Activated CD8-positive, alpha-beta memory T cell treated with anti-CD3 and anti-CD28 coated beads for 48 hours (primary cell): Measurements from ENCODE around the gene SLC2A4.
"Not testable (repeated sequence)": the region's sequence is repeated elsewhere in the genome, so short reads cannot be mapped to it uniquely, and the experiment has no call there.

ENCODE experiments used
- DNase-seq, 3 experiments: peaks; one replicate each; pipeline ENCODE4 v3.0.0-alpha.2; 2020; ENCODE audit warnings: low read depth in 2 of 3, low spot score in 2 of 3

Gene SLC2A4

GRCh38 chr17:7281074-7281952 lies at the start of gene SLC2A4:
Gene SLC2A4 (plus strand): TSS chr17:7281718. CDS start chr17:7281935, 217 bp downstream.
- DNase-seq, result peak; percentile 67 to 84 (median 82)

DNA sequence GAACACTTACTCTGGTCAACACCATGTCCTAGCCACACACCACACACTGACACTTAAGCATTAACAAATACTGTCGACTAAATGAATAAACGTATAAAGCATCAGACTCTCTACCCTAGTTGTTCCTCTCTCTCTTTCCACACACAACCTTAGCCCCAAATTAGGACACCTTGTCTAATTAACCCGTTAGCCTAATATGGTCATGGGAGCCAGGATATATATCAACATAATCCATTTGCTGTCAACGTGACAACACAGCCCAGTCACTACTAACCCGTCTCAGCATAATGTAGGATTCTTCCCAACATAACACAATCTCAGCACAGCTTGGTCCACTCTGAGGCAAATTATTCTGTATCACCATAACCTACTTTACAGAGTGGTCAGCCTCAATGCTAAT lies 49.4 kb upstream of the SLC2A4 start:
- DNase-seq, result no peak

- no peak for DNase-seq
Measured at GRCh38 chr17:7233701-7234082, 47.8 kb upstream of the SLC2A4 start.

DNA sequence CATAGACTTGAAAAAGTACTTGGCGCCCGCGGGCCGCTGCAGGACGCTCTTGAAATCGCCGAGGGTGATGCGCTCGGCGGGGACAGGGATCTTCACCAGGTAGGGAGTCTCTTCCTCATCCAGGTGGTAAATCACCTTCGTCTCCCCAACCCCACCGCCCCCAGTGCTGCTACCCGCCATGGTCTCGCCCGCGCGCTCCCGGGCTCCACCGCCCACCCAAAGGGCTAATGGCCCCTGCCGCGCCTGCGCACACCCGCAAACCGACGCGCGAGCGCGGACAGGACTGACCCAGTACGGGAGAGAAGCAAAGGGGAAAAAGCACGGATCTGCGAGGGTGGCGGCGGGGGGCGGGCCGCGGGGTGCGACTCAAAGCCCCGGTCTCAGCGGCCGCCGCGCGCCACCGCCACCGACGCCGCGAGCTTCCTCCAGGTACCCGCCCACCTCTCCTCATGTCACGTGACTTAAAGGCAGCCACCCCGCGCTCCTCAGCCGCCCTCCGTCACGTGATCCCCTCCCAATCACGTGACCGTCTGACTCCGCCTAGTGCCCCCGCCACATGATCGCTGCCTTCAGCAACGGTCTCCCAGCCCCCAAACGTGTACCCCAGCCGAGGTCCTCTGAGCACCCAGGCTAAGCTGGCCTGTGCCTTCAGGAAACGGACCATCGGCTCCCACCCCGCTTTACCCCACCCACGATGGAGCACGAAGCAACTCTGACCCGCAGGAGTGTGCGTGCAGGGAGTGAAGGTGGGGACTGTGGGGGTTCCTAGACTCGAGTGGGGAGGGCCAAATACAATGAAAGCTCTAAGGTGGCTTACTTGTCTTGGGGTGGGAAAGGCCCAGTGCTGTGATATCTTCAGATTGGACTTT lies 47.2 kb upstream of the SLC2A4 start, which contains the start of gene DVL2:
Gene DVL2 (minus strand): TSS at position 435 of the 869 bp plus-strand sequence. CDS start 255 bp downstream, at position 180.
- DNase-seq, result peak; percentile 78 to 94 (median 84)

- no peak for DNase-seq
Measured at GRCh38 chr17:7235693-7236665, 45.5 kb upstream of the SLC2A4 start.

DNA sequence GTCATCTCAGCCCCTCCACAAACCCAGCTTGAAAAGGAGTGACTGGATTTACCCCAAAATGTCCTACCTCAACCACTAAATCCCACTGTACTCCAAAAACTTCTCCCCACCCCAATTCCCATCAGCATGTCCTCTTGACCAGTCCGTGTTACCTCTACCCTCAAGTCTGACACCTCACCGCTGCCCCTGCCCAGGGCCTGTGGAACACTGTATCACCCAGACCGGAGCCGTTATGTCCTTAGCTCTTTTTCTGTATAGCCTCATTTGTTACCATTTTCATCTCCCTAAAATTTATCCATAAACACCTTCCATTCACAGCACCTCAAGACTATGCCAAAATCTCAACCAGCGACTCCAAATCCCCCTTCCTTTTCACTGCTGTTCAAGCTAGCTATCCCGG lies 44.7 kb upstream of the SLC2A4 start:
- DNase-seq, result no peak

DNA sequence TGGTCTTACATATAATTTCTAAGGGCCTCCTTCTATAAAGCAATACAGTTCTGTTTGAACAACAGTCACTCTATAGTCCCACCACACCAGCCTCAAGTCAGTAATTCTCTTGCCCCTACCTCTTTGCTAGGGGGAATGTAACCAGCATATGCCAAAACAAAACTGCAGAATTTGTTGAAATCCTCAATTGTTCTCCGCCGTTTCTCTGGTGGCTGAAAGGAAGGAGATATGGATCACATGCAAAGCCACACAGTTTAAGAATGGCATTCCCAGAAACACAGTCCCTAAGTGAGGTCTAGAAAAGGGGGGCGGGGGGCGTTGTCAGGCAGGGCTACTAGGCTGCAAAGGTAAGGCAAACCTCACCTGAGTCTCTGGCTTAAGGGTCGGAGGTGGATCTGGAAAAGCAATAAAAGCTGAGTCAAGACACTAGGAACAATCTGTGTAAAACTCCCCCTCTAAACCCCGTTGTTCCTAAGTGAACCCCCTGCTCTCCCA lies 44.2 kb upstream of the SLC2A4 start:
- no peak for DNase-seq

DNA sequence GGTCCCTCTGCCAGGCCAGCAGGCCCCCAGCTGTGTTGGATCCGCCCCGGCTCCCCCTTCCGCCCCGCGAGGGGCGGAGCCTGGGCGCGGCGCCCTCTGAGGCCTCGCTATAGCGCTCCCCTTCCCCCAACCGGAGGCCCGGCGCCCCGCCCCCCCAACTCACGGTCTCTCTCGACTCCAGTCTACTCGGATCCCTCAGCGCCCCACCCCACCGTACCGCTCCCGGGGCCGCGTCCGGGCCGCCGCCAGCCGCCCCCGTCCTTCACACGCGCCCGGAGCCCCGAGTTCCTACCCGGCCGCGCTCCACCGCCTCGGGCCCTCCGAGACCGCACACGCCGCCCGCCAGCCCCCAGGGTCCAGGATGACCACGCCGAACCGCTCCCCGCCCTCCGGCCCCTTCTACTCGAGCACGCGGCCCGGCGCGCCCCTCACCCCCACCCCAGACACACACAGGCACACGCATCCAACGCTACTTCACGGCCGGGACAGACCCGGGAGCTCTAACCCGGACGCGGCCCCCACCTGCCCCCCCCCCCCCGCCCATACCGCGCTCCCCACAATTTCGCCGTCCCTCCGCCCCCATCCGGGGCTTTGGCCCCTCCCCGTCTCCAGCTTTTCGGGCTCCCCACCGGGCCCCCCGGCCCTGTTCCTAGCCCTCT lies 43.6 kb upstream of the SLC2A4 start:
- peak; percentile 70 to 79 (median 70) for DNase-seq

DNA sequence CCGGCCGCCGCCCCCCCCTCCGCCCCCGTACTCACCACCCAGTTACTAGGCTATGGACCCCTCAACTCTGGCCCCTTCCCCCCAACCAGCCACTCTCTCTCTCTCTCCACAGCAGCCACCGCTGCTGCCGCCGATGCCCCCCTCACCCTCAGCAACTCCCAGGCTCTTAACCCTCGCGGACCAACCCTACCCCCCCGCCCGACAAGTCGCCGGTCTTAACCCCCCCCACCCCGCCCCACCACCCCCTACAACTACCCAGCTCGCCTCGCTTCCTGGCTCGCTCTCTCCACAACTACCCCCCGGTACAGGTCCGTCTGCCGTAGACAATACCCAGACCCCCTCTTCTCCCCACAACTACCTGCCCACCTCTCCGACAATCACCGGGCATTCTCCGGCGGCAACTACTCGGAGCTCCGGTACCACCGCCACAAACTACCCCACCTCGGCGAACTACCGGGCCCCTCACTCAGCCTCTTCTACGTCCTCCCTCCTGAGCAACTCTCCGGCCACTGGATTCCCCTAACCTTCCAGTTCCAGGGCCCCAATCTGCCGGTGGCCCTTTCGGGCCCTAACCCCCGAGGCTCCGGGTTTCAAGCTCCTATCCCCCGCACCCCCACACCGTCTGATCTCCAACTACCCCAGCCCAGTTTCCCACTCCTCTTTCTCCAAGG lies 43.0 kb upstream of the SLC2A4 start:
- no peak for DNase-seq

DNA sequence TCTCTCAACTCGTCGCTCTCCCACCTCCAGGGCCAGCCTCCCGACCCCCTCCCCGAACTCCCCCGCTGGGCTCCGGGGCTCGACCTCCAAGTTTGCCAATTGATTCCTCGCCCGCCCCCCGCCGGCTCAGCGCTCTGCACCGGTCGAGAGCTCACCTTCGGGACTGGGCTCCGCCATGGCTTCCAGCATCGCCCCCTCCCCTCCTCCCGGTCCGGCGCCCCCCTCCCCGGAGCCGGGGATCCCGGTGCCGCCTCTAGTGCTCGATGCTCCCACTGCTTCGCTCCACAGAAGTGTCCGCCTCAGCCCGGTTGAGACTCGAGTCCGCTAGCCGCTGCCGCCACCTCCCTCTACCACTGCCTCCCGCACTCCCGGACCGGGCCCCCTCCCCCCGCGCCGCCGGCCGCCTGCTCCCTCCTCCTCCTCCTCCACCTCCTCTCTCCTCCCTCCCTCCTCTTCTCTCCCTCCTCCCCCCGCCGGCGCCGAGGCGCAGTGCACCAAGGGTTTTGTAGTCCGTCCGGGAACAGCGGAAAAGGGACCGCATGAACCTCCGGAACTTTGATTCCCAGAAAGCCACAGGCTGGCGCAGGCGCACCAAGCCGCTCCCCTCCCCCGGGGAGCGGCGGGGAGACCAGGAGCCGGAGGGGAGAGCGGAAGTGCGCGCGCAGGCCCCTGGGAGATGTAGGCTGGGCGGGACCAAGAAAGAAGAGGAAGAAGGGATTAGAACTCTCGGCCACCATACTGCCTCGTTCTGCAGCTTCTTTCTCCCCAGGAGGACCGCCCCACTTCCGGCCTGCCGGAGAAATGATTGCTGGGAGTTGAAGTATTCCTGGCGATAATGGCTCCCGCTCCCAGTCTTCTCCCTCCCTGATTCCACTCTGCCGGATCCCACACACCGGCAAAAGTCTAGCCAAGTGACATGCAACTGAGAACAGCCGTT lies 42.2 kb upstream of the SLC2A4 start, which contains the start of gene PHF23:
Gene PHF23 (minus strand): TSS at position 367 of the 937 bp plus-strand sequence. CDS start 178 bp downstream, at position 189.
- DNase-seq, result peak; percentile 83 to 97 (median 92)

DNA sequence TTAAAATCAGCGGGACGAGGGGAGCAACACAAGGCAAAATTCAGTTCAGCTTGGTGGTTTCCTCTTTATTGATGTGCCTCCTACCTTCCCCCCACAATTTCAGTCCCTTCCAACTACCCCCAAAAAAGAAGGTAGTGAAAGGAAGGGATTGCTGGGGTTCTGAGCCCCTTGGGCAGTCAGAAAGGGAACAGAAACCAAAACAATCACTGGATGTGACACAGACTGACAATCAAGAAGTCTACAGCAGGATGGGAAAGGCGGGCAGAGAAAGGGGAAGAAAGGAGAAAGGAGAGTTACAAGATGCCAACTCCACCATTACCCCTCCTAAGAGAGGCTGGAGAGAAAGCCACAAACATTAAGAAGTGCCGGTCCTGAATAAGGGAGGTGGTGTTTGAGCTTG lies 41.1 kb upstream of the SLC2A4 start:
- DNase-seq, result no peak

- no peak for DNase-seq
Measured at GRCh38 chr17:7241090-7241733, 40.3 kb upstream of the SLC2A4 start.

GRCh38 chr17:7241783-7242716 lies 39.5 kb upstream of the SLC2A4 start, which contains the start of gene GABARAP:
Gene GABARAP (minus strand): TSS chr17:7242449. CDS start chr17:7242330, 119 bp downstream.
- DNase-seq, result peak; percentile 76 to 98 (median 93)

DNA sequence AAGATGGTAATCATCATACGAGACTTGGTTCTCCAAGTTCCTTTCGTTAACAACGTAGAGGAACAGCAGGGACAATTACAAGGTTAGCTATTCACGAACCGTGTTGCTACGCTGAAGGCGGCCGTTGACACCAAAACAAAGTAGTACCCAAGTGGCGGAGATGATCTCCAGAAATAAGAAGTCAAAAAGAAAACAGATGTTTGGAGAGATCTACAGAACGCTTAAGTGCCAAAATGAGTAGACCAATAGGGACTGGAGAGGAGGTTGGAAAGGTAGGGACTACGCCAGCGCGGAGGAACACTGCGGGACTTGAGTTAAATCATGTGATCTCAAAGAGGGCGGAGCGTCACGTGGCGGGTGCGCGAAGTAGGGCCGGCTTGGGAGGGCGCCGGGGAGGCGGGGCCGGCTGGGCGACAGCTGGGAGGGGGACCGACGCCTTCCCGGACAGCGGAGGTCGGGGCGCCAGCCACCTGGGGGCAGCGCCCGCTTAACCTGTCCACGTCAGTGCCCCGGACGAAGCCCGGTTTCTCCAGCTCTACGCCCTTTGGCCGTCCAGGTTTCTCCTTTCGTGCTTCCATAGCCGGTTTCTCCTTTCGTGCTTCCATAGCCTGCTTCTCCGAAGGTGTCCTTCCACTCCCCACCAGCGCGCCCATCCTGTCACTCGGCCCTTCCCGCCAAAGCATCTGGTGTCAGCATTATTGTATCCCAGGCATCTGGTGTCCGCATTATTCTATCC lies 38.6 kb upstream of the SLC2A4 start:
- DNase-seq, result peak; percentile 79 to 89 (median 86)

DNA sequence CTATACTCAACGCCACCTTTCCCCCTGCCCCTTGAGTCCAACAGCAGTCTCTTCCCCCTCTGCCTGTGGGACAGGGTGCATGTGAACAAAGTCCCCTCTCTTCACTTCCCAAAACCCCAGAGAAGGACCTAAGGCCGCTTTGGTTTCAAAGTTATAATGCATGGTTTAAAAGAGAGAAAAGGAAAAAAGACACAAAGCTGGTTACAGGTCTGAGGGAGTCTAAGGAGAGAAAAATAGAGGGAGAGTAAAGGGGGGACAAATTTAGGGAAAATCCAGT lies 38.1 kb upstream of the SLC2A4 start:
- DNase-seq, result no peak

GRCh38 chr17:7243838-7244237 lies 37.7 kb upstream of the SLC2A4 start:
- not testable (repeated sequence) for DNase-seq
